GM12891 (cell line): ENCODE results near the gene PIK3R5.

Experiments used
- PAX5 ChIP-seq: IDR thresholded peaks from 2 replicates; pipeline ENCODE4 v1.6.1; 2011; ENCODE audit warnings: low read length, moderate library complexity, mild to moderate bottlenecking; ENCODE audit not compliant: insufficient read depth, severe bottlenecking
- POLR2AphosphoS5 ChIP-seq: IDR thresholded peaks from 2 replicates; pipeline ENCODE4 v1.6.1; 2011; ENCODE audit warnings: low read depth, low read length, control low read depth

GRCh38 chr17:9007052-9007714 lies 41.7 kb upstream of the PIK3R5 start:
- no peak for TF ChIP-seq POLR2AphosphoS5
- no peak for TF ChIP-seq PAX5
